Suprapubic skin (tissue), 4 donors: ENCODE data around the gene CCL27. TPM values are rescaled to one million over a fixed set of nuclear protein-coding genes. Genes with fewer than 3 reads are reported as not detected.

ENCODE experiments used
- DNase-seq, 2 donors: peaks; one replicate each; pipeline ENCODE4 v3.0.0-alpha.2; 2019; ENCODE audit warnings: low spot score in 2 of 2
- H3K27ac ChIP-seq: fragments of 200-600 bp; sonication (generic); one replicate; pipeline ENCODE4 v1.5.1; 2019
- H3K27me3 ChIP-seq: fragments of 200-600 bp; sonication (generic); one replicate; pipeline ENCODE4 v1.5.1; 2019
- H3K36me3 ChIP-seq: fragments of 200-600 bp; sonication (generic); one replicate; pipeline ENCODE4 v1.5.1; 2019
- H3K4me1 ChIP-seq: fragments of 200-600 bp; sonication (generic); one replicate; pipeline ENCODE4 v1.5.1; 2019
- H3K4me3 ChIP-seq: fragments of 200-600 bp; sonication (generic); one replicate; pipeline ENCODE4 v1.5.1; 2019; ENCODE audit warnings: mild to moderate bottlenecking
- H3K9me3 ChIP-seq: fragments of 200-600 bp; sonication (generic); one replicate; pipeline ENCODE4 v1.5.1; 2019
- EP300 ChIP-seq: sonication (generic); formaldehyde crosslinking; IDR thresholded peaks from one replicate; pipeline ENCODE4 v1.6.1; 2017; ENCODE audit warnings: antibody characterized with exemption
- POLR2A ChIP-seq, 2 donors: fragments of 450-650 bp; IDR thresholded peaks; one replicate each; pipeline ENCODE4 v1.6.1; 2017; ENCODE audit warnings: antibody characterized with exemption in 2 of 2, mild to moderate bottlenecking in 2 of 2, moderate library complexity in 2 of 2
- POLR2AphosphoS5 ChIP-seq, 3 donors: sonication (generic); formaldehyde crosslinking; IDR thresholded peaks; one replicate each; pipeline ENCODE4 v1.6.1; 2017; ENCODE audit warnings: antibody characterized with exemption in 3 of 3
- WGBS: methylation state at CpG from one replicate; pipeline ENCODE4 v1.1.5; 2018; 5-methylcytosine and 5-hydroxymethylcytosine counted together
- total RNA-seq, 4 donors: library from RNA; depleted of rRNA; stranded (reverse); fragments of >200 nt; gene quantifications; one replicate each; pipeline ENCODE4 v1.1.0, GENCODE V29; 2016
- TF ChIP-seq, protein P1 (sequence below), 2 donors: fragments of 200-600 bp in 1 of 2; fragments of 450-650 bp in 1 of 2; sonication (generic) in 1 of 2; IDR thresholded peaks; one replicate each; pipeline ENCODE4 v1.5.1; 2016 to 2019; ENCODE audit warnings: antibody characterized with exemption in 2 of 2, mild to moderate bottlenecking in 1 of 2, moderate library complexity in 1 of 2

The CCL27 gene
- total RNA-seq, 4 donors from 2014 or later, result 169 to 357 (median 233) TPM

DNA sequence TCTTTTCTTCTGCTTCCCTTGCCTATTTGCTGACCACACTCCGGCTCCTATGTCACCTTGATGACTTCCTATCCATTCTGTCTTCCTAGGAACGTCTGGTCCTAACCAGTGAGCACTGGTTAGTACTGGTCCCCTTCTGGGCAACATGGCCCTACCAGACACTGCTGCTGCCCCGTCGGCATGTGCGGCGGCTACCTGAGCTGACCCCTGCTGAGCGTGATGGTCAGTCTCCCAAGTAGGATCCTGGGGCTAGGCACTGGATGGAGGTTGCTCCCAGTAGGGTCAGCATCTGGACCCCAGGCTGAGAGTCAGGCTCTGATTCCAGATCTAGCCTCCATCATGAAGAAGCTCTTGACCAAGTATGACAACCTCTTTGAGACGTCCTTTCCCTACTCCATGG is 13.8 kb downstream of the CCL27 start:
- no peaks in the 10 kb centered on the region for H3K27me3 ChIP-seq
- H3K4me3 ChIP-seq, result no peak overlapping the region
- TF ChIP-seq EP300, result no peak
- TF ChIP-seq POLR2A (IDR thresholded peaks at IDR 0.05), result no peak
- TF ChIP-seq, protein P1, sequence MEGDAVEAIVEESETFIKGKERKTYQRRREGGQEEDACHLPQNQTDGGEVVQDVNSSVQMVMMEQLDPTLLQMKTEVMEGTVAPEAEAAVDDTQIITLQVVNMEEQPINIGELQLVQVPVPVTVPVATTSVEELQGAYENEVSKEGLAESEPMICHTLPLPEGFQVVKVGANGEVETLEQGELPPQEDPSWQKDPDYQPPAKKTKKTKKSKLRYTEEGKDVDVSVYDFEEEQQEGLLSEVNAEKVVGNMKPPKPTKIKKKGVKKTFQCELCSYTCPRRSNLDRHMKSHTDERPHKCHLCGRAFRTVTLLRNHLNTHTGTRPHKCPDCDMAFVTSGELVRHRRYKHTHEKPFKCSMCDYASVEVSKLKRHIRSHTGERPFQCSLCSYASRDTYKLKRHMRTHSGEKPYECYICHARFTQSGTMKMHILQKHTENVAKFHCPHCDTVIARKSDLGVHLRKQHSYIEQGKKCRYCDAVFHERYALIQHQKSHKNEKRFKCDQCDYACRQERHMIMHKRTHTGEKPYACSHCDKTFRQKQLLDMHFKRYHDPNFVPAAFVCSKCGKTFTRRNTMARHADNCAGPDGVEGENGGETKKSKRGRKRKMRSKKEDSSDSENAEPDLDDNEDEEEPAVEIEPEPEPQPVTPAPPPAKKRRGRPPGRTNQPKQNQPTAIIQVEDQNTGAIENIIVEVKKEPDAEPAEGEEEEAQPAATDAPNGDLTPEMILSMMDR (IDR thresholded peaks at IDR 0.05), result no peak
- TF ChIP-seq POLR2AphosphoS5 (IDR thresholded peaks at IDR 0.05), result no peak
- peaks cover 59% of the 10 kb centered on the region for H3K4me1 ChIP-seq
- H3K27ac ChIP-seq, result no peak overlapping the region
- no peak for DNase-seq
- H3K9me3 ChIP-seq, result no peaks in the 10 kb centered on the region
- H3K36me3 ChIP-seq, result peaks cover 18% of the 10 kb centered on the region
- 87% methylated on average over 6 of the region's 8 CpGs for WGBS

DNA sequence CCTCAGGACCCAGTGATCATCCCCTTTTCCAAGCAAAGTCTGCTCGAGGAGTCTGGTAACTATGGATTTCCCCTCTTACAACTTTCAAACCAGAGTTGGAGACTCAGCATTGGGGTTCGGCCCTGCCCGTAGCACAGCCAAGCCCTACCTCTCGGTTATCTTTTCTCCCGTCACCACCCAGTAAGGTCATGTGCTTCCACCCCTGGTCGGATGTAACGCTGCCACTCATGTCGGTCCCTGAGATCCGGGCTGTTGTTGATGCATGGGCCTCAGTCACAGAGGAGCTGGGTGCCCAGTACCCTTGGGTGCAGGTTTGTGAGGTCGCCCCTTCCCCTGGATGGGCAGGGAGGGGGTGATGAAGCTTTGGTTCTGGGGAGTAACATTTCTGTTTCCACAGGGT is 14.8 kb downstream of the CCL27 start:
- WGBS, result 48% methylated on average over 10 of the region's 10 CpGs
- peaks cover 18% of the 10 kb centered on the region for H3K36me3 ChIP-seq
- no peak for TF ChIP-seq POLR2AphosphoS5 (IDR thresholded peaks at IDR 0.05)
- TF ChIP-seq, protein P1 (IDR thresholded peaks at IDR 0.05), result no peak
- no peak for TF ChIP-seq POLR2A (IDR thresholded peaks at IDR 0.05)
- TF ChIP-seq EP300, result no peak
- H3K9me3 ChIP-seq, result no peaks in the 10 kb centered on the region
- H3K4me3 ChIP-seq, result peak overlapping the region; percentile 76
- H3K4me1 ChIP-seq, result peaks cover 48% of the 10 kb centered on the region
- no peak for DNase-seq
- peak overlapping the region; percentile 85 for H3K27ac ChIP-seq
- H3K27me3 ChIP-seq, result no peaks in the 10 kb centered on the region

DNA sequence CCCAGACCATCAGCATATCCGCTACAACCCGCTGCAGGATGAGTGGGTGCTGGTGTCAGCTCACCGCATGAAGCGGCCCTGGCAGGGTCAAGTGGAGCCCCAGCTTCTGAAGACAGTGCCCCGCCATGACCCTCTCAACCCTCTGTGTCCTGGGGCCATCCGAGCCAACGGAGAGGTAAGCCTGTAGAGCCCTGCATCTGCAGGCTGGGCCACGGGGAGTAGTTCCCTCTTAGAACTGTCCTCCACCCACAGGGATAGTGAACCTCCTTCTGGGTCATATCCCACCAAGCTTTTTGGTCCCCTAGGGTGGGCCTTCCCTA is 15.4 kb downstream of the CCL27 start:
- WGBS, result 0% methylated on average over 4 of the region's 8 CpGs
- Histone ChIP-seq H3K9me3 (no peaks in the 10 kb centered on the region), H3K4me1 (peaks cover 42% of the 10 kb centered on the region), H3K27me3 (no peaks in the 10 kb centered on the region), H3K4me3 (peak overlapping the region; percentile 76), H3K36me3 (peaks cover 18% of the 10 kb centered on the region), H3K27ac (peak overlapping the region; percentile 85)
- TF ChIP-seq EP300 (no peak), POLR2A (IDR thresholded peaks at IDR 0.05) (no peak), POLR2AphosphoS5 (IDR thresholded peaks at IDR 0.05) (no peak)
- TF ChIP-seq, protein P1 (IDR thresholded peaks at IDR 0.05), result no peak
- DNase-seq, result no peak

DNA sequence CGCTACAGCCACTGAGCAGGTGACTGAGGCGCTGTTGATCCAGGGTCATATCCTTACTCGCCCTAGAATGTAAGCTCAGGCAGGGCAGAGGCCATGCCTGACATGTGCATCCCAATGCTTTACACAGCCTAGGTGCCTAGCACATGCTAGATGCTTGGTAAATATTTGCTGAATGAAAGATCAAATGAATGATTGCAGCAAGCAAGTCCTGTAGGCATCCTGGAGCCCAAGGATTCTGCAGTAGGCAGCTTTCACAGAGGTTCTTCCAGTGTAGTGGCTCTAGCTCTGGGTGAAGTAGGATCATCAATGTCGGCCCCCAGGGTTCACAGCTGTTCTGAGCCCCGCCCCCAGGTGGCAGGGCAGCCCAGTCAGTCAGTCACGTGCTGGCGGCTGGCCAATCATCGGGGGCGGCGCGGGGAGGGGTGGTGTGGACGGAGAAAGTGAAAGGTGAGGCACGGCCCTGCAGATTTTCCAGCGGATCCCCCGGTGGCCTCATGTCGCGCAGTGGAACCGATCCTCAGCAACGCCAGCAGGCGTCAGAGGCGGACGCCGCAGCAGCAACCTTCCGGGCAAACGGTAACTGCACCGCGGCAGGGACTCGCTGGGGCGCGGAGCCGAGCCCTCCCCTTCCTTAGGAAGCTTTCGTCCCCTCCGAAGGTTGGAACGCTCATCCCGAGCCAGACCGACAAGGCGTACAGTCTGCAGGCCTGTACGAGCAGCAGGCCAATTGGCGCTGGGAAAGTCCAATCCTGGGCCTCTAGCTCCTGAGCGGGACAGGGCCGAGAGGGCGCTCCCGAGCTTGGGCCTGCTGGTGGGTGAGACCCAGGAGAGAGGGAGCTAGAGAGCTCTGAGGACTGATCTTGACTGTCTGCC is 16.0 kb downstream of the CCL27 start, which contains the start of gene GALT:
TSS of gene GALT (plus strand) at position 465 of the 873 bp plus-strand sequence. CDS start at position 495, 30 bp downstream.
- WGBS, result 11% methylated on average over 14 of the region's 43 CpGs
- peak within 1 kb of the TSS; percentile 76 for H3K4me3 ChIP-seq
- peaks cover 18% of the 10 kb centered on the region for H3K36me3 ChIP-seq
- H3K4me1 ChIP-seq, result peaks cover 36% of the 10 kb centered on the region
- peak within 1 kb of the TSS; percentile 85 for H3K27ac ChIP-seq
- no peaks in the 10 kb centered on the region for H3K9me3 ChIP-seq
- no peaks in the 10 kb centered on the region for H3K27me3 ChIP-seq
- DNase-seq, result peak; percentile 97 to 98
- TF ChIP-seq, protein P1 (IDR thresholded peaks at IDR 0.05), result peak; percentile 15 to 23
- TF ChIP-seq EP300 (no peak), POLR2A (IDR thresholded peaks at IDR 0.05) (no peak), POLR2AphosphoS5 (IDR thresholded peaks at IDR 0.05) (peak in 2 of 3 donors; percentile 18 to 34)

- Histone ChIP-seq H3K4me3 (no peak overlapping the region), H3K27ac (no peak overlapping the region), H3K27me3 (no peaks in the 10 kb centered on the region), H3K36me3 (peaks cover 17% of the 10 kb centered on the region), H3K4me1 (peaks cover 28% of the 10 kb centered on the region), H3K9me3 (no peaks in the 10 kb centered on the region)
- TF ChIP-seq, protein P1 (IDR thresholded peaks at IDR 0.05), result no peak
- DNase-seq, result no peak
These were observed 17.6 kb downstream of the CCL27 start for GRCh38 chr9:34644766-34645314.
